PC-3 (cell line): Measurements from ENCODE around the gene VAMP8. TPM values are rescaled to one million over a fixed set of nuclear protein-coding genes. Genes with fewer than 3 reads are reported as not detected.

ENCODE experiments used
- ATAC-seq: fragments of 200-7000 bp; cut with Tn5 transposase; 2 replicates; pipeline ENCODE4 v1.9.1; 2020; ENCODE audit warnings: mild to moderate bottlenecking, moderate library complexity
- BruUV-seq: library from RNA; stranded (reverse); fragments of 400-500 nt; replicated peaks from 2 replicates; lab custom pipeline; 2021; lab: Mats Ljungman, UMichigan
- CTCF ChIA-PET: fragments of 300-600 bp; sonication (Branson Sonifier 250); formaldehyde crosslinking; loops from one replicate; lab custom pipeline; 2022; ENCODE audit warnings: antibody characterized with exemption; lab: Charles Lee
- POLR2A ChIA-PET: fragments of 300-600 bp; sonication (Branson Sonifier 250); formaldehyde crosslinking; loops from one replicate; lab custom pipeline; 2022; ENCODE audit warnings: antibody characterized with exemption; ENCODE audit not compliant: unreplicated experiment; lab: Charles Lee
- DNase-seq: peaks from one replicate; pipeline ENCODE4 v3.0.0-alpha.2; 2015
- H2AFZ ChIP-seq: fragments of 300-600 bp; sonication (generic); 2 replicates; pipeline ENCODE4 v1.6.0; 2016; ENCODE audit warnings: antibody characterized with exemption, low read length
- H3F3A ChIP-seq: fragments of 300-600 bp; sonication (generic); one replicate; pipeline ENCODE4 v1.6.0; 2017; ENCODE audit warnings: antibody characterized with exemption, low read length, control low read depth, mild to moderate bottlenecking; ENCODE audit not compliant: unreplicated experiment
- H3K27ac ChIP-seq: fragments of 300-600 bp; sonication (generic); 2 replicates; pipeline ENCODE4 v1.5.1; 2016; ENCODE audit warnings: mild to moderate bottlenecking, low read length
- H3K27me3 ChIP-seq: fragments of 300-600 bp; sonication (generic); 2 replicates; pipeline ENCODE4 v1.6.1; 2016; ENCODE audit warnings: low read length, mixed read lengths
- H3K36me3 ChIP-seq: fragments of 300-600 bp; sonication (generic); 2 replicates; pipeline ENCODE4 v1.6.1; 2016; ENCODE audit warnings: low read depth, mixed run types, low read length, mixed read lengths
- H3K4me1 ChIP-seq: fragments of 300-600 bp; sonication (generic); 2 replicates; pipeline ENCODE4 v1.5.1; 2016; ENCODE audit warnings: low read length; ENCODE audit not compliant: insufficient read depth
- H3K4me2 ChIP-seq: fragments of 300-600 bp; sonication (generic); 2 replicates; pipeline ENCODE4 v1.6.0; 2016; ENCODE audit warnings: low read length
- H3K4me3 ChIP-seq: fragments of 300-600 bp; sonication (generic); 2 replicates; pipeline ENCODE4 v1.5.1; 2016; ENCODE audit warnings: mild to moderate bottlenecking, low read length, mixed read lengths
- H3K79me2 ChIP-seq: fragments of 300-600 bp; sonication (generic); 2 replicates; pipeline ENCODE4 v1.6.1; 2017; ENCODE audit warnings: low read length, mixed read lengths
- H3K9ac ChIP-seq: fragments of 300-600 bp; sonication (generic); 2 replicates; pipeline ENCODE4 v1.6.0; 2016; ENCODE audit warnings: mild to moderate bottlenecking, low read length
- H3K9me2 ChIP-seq: fragments of 300-600 bp; sonication (generic); replicated peaks from 2 replicates; pipeline ENCODE4 v1.6.1; 2016; ENCODE audit warnings: mixed run types, low read length, mixed read lengths
- H3K9me3 ChIP-seq: fragments of 300-600 bp; sonication (generic); 2 replicates; pipeline ENCODE4 v1.6.1; 2016; ENCODE audit warnings: low read length, mixed read lengths
- H4K20me1 ChIP-seq: fragments of 300-600 bp; sonication (generic); 2 replicates; pipeline ENCODE4 v1.6.1; 2016; ENCODE audit warnings: low read length, mixed read lengths
- CTCF ChIP-seq: fragments of 300-600 bp; sonication (generic); conservative IDR thresholded peaks from 2 replicates; pipeline ENCODE4 v1.5.1; 2017; ENCODE audit warnings: antibody characterized with exemption, low read depth, mild to moderate bottlenecking, low read length
- EZH2 ChIP-seq: fragments of 300-600 bp; sonication (generic); IDR thresholded peaks from one replicate; pipeline ENCODE4 v1.6.1; 2017; ENCODE audit warnings: antibody characterized with exemption, mild to moderate bottlenecking, low read length; ENCODE audit not compliant: unreplicated experiment
- EZH2phosphoT487 ChIP-seq: fragments of 300-600 bp; sonication (generic); IDR thresholded peaks from 2 replicates; pipeline ENCODE4 v1.6.1; 2018; ENCODE audit warnings: mild to moderate bottlenecking, antibody characterized with exemption, low read length, borderline replicate concordance
- intact Hi-C: fragments of 100-400 bp; cut with micrococcal nuclease; formaldehyde crosslinking; loops from 2 replicates; pipeline ENCODE4 v1.9.0; 2023
- total RNA-seq: library from RNA; depleted of rRNA; stranded (reverse); fragments of >200 nt; gene quantifications from 2 replicates; pipeline ENCODE4 v1.2.3, GENCODE V29; 2014

The VAMP8 gene
- total RNA-seq, 1 experiment from 2014 or later: 142 TPM

- Histone ChIP-seq H3K36me3 (no peaks in the 10 kb centered on the region), H3K4me1 (peaks cover 26% of the 10 kb centered on the region), H3K4me2 (no peak overlapping the region), H3K9me3 (no peaks in the 10 kb centered on the region), H3K27ac (no peak overlapping the region), H3K9me2 (no peaks in the 10 kb centered on the region), H3K27me3 (no peaks in the 10 kb centered on the region), H2AFZ (no peak overlapping the region), H3F3A (no peaks in the 10 kb centered on the region), H4K20me1 (no peaks in the 10 kb centered on the region), H3K4me3 (no peak overlapping the region), H3K9ac (no peak overlapping the region), H3K79me2 (no peaks in the 10 kb centered on the region)
- ATAC-seq: no peak
- DNase-seq: no peak
- intact Hi-C loops: no loop called here
- ChIA-PET POLR2A (no interaction called here), CTCF (no interaction called here)
- TF ChIP-seq EZH2phosphoT487 (no peak), EZH2 (no peak)
- no TSS peak for BruUV-seq
Observed at GRCh38 chr2:85588645-85589044, 11.3 kb downstream of the VAMP8 start.

- DNase-seq: no peak
- Histone ChIP-seq H3K79me2 (no peaks in the 10 kb centered on the region), H3K4me1 (peaks cover 26% of the 10 kb centered on the region), H3K4me2 (no peak overlapping the region), H3K9ac (no peak overlapping the region), H3K9me2 (no peaks in the 10 kb centered on the region), H3K27me3 (no peaks in the 10 kb centered on the region), H4K20me1 (no peaks in the 10 kb centered on the region), H3K27ac (no peak overlapping the region), H3K4me3 (no peak overlapping the region), H2AFZ (no peak overlapping the region), H3K9me3 (no peaks in the 10 kb centered on the region), H3K36me3 (no peaks in the 10 kb centered on the region), H3F3A (no peaks in the 10 kb centered on the region)
- BruUV-seq: no TSS peak
- intact Hi-C loops: no loop called here
- ChIA-PET POLR2A (no interaction called here), CTCF (no interaction called here)
- no peak for ATAC-seq
- no peak for TF ChIP-seq CTCF
- no peak for TF ChIP-seq EZH2phosphoT487
Observed at GRCh38 chr2:85589181-85589580, 11.8 kb downstream of the VAMP8 start.

GRCh38 chr2:85589982-85590791 lies 12.8 kb downstream of the VAMP8 start:
- CTCF ChIA-PET: no interaction called here
- no peak overlapping the region for H3K4me2 ChIP-seq
- no peak for ATAC-seq

More at GRCh38 chr2:85589982-85590791, 12.8 kb downstream of the VAMP8 start:
- Histone ChIP-seq H3K4me1 (peaks cover 24% of the 10 kb centered on the region), H3F3A (no peaks in the 10 kb centered on the region), H3K79me2 (no peaks in the 10 kb centered on the region), H3K4me3 (no peak overlapping the region), H3K36me3 (no peaks in the 10 kb centered on the region), H4K20me1 (no peaks in the 10 kb centered on the region), H3K27me3 (no peaks in the 10 kb centered on the region), H3K9me2 (no peaks in the 10 kb centered on the region), H3K9ac (no peak overlapping the region), H2AFZ (no peak overlapping the region), H3K27ac (peak overlapping the region; percentile 16; the same call in 1 of the 2 replicates), H3K9me3 (no peaks in the 10 kb centered on the region)
- no TSS peak for BruUV-seq
- intact Hi-C loops: no loop called here
- POLR2A ChIA-PET: no interaction called here
- TF ChIP-seq EZH2 (no peak), CTCF (no peak), EZH2phosphoT487 (no peak)
- DNase-seq: peak; percentile 32
